Cardiac muscle cell (in vitro differentiated cells and primary cell): Measurements from ENCODE around the gene NXPH4. TPM values are rescaled to one million over a fixed set of nuclear protein-coding genes. Genes with fewer than 3 reads are reported as not detected.

Experiments
- DNase-seq, 2 donors: peaks; one replicate each; pipeline versions ENCODE4 v3.0.0 to v3.0.0-alpha.2; 2010 to 2017; ENCODE audit warnings: low read depth in 1 of 2, low spot score in 1 of 2
- H3K27ac ChIP-seq: fragments of 200-600 bp; sonication (generic); 2 replicates; pipeline ENCODE4 v1.5.1; 2016
- H3K27me3 ChIP-seq: fragments of 200-600 bp; sonication (generic); 2 replicates; pipeline ENCODE4 v1.6.0; 2016; ENCODE audit warnings: control low read depth
- H3K36me3 ChIP-seq: fragments of 200-600 bp; sonication (generic); 2 replicates; pipeline ENCODE4 v1.5.1; 2016; ENCODE audit warnings: control low read depth
- H3K4me1 ChIP-seq: fragments of 200-600 bp; sonication (generic); 2 replicates; pipeline ENCODE4 v1.8.1; 2017; ENCODE audit warnings: low read depth, mild to moderate bottlenecking, mixed run types
- H3K4me3 ChIP-seq: fragments of 200-600 bp; sonication (generic); 2 replicates; pipeline ENCODE4 v1.5.1; 2016; ENCODE audit warnings: mild to moderate bottlenecking
- H3K9me3 ChIP-seq: fragments of 200-600 bp; sonication (generic); 2 replicates; pipeline ENCODE4 v1.5.1; 2017; ENCODE audit warnings: low read depth, mild to moderate bottlenecking, control low read depth
- polyA plus RNA-seq: library from polyadenylated mRNA; unstranded; fragments of >200 nt; fragmentation: Nextera tagmentation; extraction: Ambion mirVana; gene quantifications from 2 replicates; pipeline ENCODE4 v1.2.1, GENCODE V29; 2016
- total RNA-seq: library from RNA; depleted of rRNA; stranded (reverse); fragments of >200 nt; gene quantifications from 2 replicates; pipeline ENCODE4 v1.2.3, GENCODE V29; 2016
- TF ChIP-seq, protein P1 (sequence below): IDR thresholded peaks from 2 replicates; pipeline ENCODE4 v1.5.1; 2012; ENCODE audit warnings: low read depth, mild to moderate bottlenecking, low read length

NXPH4 gene
- total and polyA plus RNA-seq, 2 experiments from 2014 or later, result 0.61 to 0.80 TPM

DNA sequence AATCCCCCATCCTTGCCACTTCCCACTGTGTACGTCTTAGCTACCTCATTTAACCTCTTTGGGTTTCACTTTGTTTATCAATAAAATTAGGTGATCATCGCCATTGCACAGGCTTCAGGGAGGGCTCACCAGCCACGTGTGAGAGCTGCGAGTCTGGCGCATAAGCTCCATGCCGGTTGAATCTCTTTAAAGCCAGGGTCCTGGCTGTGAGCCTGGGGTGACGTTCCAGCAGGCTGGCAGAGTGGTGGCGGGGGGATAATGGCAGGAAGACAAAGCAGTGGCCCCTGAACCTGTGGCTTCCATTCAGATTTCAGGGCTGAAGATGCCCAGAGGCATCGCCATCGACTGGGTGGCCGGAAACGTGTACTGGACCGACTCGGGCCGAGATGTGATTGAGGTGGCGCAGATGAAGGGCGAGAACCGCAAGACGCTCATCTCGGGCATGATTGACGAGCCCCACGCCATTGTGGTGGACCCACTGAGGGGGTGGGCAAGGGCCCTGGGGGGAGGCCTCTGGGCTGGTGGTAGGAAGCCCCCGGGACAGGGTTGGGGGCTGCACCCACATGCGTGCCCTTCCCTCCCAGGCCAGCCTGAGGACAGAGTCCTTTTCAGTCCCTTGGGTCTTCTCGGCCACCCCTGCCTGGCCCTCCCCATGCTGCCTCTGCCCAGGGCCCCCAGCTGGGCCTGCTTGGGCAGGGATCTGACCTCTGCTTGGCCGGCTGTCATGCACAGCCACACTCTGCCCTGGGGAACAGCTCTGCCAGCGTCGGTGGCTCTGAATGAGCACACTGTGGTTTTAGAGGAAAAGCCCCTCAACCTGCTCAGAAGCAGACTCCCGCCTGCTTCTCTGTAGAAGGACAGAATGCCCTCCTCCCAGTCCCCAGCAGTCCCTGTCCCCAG is 8.6 kb upstream of the NXPH4 start:
- H3K36me3 ChIP-seq, result peaks cover 27% of the 10 kb centered on the region
- no peak overlapping the region for H3K27ac ChIP-seq
- H3K4me3 ChIP-seq, result no peak overlapping the region
- H3K9me3 ChIP-seq, result no peaks in the 10 kb centered on the region
- H3K27me3 ChIP-seq, result no peaks in the 10 kb centered on the region
- no peaks in the 10 kb centered on the region for H3K4me1 ChIP-seq
- no peak for DNase-seq
- TF ChIP-seq, protein P1, sequence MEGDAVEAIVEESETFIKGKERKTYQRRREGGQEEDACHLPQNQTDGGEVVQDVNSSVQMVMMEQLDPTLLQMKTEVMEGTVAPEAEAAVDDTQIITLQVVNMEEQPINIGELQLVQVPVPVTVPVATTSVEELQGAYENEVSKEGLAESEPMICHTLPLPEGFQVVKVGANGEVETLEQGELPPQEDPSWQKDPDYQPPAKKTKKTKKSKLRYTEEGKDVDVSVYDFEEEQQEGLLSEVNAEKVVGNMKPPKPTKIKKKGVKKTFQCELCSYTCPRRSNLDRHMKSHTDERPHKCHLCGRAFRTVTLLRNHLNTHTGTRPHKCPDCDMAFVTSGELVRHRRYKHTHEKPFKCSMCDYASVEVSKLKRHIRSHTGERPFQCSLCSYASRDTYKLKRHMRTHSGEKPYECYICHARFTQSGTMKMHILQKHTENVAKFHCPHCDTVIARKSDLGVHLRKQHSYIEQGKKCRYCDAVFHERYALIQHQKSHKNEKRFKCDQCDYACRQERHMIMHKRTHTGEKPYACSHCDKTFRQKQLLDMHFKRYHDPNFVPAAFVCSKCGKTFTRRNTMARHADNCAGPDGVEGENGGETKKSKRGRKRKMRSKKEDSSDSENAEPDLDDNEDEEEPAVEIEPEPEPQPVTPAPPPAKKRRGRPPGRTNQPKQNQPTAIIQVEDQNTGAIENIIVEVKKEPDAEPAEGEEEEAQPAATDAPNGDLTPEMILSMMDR, result no peak

DNA sequence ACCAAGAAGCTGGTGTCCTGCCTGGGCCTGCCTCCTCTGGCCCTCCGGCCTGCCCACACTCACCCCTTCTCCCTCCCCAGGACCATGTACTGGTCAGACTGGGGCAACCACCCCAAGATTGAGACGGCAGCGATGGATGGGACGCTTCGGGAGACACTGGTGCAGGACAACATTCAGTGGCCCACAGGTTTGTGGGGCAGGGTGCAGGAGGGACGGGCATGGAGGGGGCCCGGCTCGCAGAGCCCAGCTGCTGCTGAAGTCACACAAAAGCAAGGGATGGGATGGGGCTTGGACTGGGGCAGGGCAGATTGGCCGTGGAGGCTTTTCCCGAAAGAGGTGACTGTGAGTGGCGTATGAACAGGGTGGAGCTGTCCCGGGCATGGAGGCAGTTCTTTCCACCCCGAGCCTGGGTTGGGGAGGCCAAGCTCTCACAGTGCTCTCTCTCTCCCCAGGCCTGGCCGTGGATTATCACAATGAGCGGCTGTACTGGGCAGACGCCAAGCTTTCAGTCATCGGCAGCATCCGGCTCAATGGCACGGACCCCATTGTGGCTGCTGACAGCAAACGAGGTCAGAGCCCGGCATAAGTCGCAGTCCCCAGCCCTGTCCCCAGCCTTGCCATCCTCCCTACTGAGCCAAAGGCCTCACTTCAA is 7.8 kb upstream of the NXPH4 start:
- TF ChIP-seq, protein P1, result no peak
- H3K36me3 ChIP-seq, result peaks cover 20% of the 10 kb centered on the region
- peaks cover 2% of the 10 kb centered on the region for H3K27me3 ChIP-seq
- H3K9me3 ChIP-seq, result no peaks in the 10 kb centered on the region
- no peak overlapping the region for H3K27ac ChIP-seq
- no peak for DNase-seq
- no peak overlapping the region for H3K4me3 ChIP-seq
- H3K4me1 ChIP-seq, result no peaks in the 10 kb centered on the region

DNA sequence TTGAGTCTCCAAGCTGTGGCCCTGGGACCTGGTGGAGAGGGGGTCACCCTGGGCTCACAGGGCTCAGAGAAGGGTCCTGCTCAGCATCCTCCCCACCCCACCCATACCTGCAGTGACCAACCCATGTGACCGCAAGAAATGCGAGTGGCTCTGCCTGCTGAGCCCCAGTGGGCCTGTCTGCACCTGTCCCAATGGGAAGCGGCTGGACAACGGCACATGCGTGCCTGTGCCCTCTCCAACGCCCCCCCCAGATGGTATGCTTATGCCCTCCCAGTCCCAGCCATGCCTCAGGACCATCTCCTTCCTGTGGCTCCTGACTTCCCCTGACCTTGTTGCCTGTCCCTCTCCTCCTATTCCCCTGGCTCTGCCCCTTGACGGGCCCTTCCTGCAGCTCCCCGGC is 6.7 kb upstream of the NXPH4 start:
- H3K27me3 ChIP-seq, result peaks cover 13% of the 10 kb centered on the region
- H3K4me3 ChIP-seq, result no peak overlapping the region
- H3K27ac ChIP-seq, result no peak overlapping the region
- H3K36me3 ChIP-seq, result peaks cover 20% of the 10 kb centered on the region
- H3K9me3 ChIP-seq, result no peaks in the 10 kb centered on the region
- H3K4me1 ChIP-seq, result no peaks in the 10 kb centered on the region
- no peak for DNase-seq
- TF ChIP-seq, protein P1, result no peak

DNA sequence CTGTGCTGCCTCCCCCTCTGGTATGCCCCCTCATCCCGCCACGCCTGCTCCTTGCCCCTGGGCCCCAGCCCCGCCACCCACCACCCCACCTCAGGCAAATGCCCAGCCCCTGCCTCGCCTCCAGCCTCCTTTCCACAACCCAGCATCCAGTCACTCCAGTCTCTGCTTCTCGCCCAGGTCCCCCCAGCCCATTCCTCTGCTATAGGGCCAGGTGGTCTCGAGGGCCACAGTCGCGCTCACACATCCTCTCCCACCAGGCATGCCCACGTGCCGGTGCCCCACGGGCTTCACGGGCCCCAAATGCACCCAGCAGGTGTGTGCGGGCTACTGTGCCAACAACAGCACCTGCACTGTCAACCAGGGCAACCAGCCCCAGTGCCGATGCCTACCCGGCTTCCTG is 6.1 kb upstream of the NXPH4 start:
- Histone ChIP-seq H3K4me3 (no peak overlapping the region), H3K27me3 (peaks cover 19% of the 10 kb centered on the region), H3K9me3 (no peaks in the 10 kb centered on the region), H3K27ac (no peak overlapping the region), H3K36me3 (peaks cover 18% of the 10 kb centered on the region), H3K4me1 (no peaks in the 10 kb centered on the region)
- no peak for DNase-seq
- TF ChIP-seq, protein P1, result no peak

DNA sequence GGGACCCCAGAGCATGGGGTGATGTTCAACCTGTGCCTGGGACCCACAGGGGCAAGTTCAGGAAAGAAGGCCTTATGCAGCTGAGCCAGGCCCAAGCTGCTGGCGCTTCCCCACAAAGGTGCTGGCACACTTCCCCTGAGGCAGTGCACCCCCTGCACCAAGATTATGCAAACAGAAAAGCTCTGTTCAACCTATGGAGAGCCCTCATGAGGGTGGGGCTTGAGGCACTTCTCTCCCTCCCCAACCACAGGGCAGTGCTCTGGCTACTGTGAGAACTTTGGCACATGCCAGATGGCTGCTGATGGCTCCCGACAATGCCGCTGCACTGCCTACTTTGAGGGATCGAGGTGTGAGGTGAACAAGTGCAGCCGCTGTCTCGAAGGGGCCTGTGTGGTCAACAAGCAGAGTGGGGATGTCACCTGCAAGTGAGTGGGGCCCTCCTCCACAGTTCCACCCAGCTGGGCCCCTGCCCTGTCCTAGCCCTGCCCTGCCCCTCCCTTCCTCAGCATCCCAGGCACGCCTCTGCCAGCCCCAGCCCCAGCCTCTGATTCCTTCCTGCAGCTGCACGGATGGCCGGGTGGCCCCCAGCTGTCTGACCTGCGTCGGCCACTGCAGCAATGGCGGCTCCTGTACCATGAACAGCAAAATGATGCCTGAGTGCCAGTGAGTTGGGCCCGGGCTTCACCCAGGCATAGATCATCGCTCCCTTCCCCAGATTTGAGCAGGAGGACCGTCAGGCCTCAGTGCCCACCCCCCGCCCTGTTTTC is 5.5 kb upstream of the NXPH4 start:
- Histone ChIP-seq H3K36me3 (peaks cover 12% of the 10 kb centered on the region), H3K4me3 (no peak overlapping the region)
- TF ChIP-seq, protein P1, result no peak

More for the DNA sequence above, 5.5 kb upstream of the NXPH4 start:
- H3K27ac ChIP-seq, result no peak overlapping the region
- H3K4me1 ChIP-seq, result no peaks in the 10 kb centered on the region
- no peaks in the 10 kb centered on the region for H3K9me3 ChIP-seq
- peaks cover 25% of the 10 kb centered on the region for H3K27me3 ChIP-seq
- DNase-seq, result no peak
